Esophagus muscularis mucosa (tissue), 3 donors: ENCODE data around the gene DMPK.
"Not testable (repeated sequence)": the region's sequence is repeated elsewhere in the genome, so short reads cannot be mapped to it uniquely, and the experiment has no call there.

Source experiments
- EP300 ChIP-seq: sonication (generic); formaldehyde crosslinking; IDR thresholded peaks from one replicate; pipeline ENCODE4 v1.6.1; 2017; ENCODE audit warnings: antibody characterized with exemption
- TF ChIP-seq, protein P1 (sequence below), 3 experiments: fragments of 200-600 bp in 2 of 3; fragments of 450-650 bp in 1 of 3; sonication (generic) in 2 of 3; IDR thresholded peaks; one replicate each; pipeline ENCODE4 v1.5.1; 2017 to 2019; ENCODE audit warnings: antibody characterized with exemption in 3 of 3, mild to moderate bottlenecking in 2 of 3, moderate library complexity in 1 of 3

DNA sequence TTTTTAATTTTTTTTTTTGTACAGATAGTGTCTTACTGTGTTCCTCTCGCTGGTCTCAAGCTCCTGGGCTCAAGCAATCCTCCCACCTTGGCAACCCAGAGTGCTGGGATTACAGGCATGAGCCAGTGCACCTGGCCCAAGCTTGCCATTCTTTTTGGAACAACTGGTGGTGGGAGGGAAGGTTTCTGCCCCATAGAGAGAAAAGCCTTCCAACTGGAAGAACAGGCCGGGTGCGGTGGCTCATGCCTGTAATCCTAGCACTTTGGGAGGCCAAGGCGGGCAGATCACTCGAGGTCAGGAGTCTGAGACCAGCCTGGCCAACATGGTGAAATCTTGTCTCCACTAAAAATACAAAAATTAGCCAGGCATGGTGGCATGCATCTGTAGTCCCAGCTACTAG is 17.3 kb upstream of the DMPK start:
- TF ChIP-seq, protein P1, sequence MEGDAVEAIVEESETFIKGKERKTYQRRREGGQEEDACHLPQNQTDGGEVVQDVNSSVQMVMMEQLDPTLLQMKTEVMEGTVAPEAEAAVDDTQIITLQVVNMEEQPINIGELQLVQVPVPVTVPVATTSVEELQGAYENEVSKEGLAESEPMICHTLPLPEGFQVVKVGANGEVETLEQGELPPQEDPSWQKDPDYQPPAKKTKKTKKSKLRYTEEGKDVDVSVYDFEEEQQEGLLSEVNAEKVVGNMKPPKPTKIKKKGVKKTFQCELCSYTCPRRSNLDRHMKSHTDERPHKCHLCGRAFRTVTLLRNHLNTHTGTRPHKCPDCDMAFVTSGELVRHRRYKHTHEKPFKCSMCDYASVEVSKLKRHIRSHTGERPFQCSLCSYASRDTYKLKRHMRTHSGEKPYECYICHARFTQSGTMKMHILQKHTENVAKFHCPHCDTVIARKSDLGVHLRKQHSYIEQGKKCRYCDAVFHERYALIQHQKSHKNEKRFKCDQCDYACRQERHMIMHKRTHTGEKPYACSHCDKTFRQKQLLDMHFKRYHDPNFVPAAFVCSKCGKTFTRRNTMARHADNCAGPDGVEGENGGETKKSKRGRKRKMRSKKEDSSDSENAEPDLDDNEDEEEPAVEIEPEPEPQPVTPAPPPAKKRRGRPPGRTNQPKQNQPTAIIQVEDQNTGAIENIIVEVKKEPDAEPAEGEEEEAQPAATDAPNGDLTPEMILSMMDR (IDR thresholded peaks at IDR 0.05), result not testable (repeated sequence)
- TF ChIP-seq EP300, result not testable (repeated sequence)
